ENCODE measurements around the gene SGCA.

The SGCA gene

DNA sequence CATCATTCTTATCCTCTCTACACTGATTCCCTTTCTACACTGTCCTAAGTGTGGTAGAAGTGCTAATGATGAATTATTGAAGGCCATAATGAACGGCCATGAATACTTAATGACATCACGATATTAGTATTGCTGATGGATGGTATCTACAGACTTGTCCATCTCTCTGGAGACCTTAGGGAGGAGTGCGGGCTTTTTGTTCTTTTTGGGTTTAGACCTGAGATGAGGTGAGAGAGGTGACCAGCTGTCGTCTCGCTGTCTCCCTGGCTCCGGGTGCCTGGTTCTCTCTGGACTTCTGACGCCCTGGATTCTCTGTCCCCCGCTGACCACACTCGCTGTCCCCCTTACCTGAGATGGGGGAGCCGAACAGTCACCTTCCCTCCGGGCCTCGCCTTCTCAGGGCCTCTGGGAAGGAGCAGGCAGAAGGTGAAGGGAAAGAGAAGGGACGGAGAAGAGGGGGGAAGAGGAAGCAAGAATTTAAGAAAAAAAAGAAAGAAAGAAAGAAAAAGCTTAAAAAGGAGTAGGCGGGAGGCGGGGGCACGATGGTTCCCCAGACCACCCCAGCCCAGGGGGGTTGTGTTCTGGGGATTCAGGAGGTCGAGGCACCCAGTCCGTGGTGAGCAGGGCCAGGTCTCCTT lies 17.1 kb downstream of the SGCA start:
- no peak for DNase-seq (ENCODE audit: low spot score)

- no peak for DNase-seq (ENCODE audit: low spot score)
These were observed 17.7 kb downstream of the SGCA start for GRCh38 chr17:50183421-50183994.

DNA sequence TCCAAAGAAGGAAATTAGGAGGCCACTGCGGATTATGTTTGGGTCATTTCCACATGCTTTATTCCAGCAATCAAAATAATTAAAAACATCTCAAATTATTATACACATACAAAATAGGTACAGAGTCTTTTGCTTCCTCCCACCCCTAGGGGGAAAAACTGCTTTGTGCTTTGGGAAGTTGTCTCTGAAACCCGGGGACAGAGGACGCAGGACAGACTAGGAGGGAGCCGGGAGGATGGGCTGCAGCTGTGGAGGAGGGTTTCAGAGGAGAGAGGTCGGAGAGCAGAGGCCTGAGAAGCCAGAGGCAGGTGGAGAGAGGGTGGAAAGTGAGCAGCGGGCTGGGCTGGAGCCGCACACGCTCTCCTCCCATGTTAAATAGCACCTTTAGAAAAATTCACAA lies 18.3 kb downstream of the SGCA start:
- DNase-seq (ENCODE audit: low spot score): no peak

GRCh38 chr17:50184611-50185398 lies 19.0 kb downstream of the SGCA start:
- DNase-seq (ENCODE audit: low spot score): no peak

DNA sequence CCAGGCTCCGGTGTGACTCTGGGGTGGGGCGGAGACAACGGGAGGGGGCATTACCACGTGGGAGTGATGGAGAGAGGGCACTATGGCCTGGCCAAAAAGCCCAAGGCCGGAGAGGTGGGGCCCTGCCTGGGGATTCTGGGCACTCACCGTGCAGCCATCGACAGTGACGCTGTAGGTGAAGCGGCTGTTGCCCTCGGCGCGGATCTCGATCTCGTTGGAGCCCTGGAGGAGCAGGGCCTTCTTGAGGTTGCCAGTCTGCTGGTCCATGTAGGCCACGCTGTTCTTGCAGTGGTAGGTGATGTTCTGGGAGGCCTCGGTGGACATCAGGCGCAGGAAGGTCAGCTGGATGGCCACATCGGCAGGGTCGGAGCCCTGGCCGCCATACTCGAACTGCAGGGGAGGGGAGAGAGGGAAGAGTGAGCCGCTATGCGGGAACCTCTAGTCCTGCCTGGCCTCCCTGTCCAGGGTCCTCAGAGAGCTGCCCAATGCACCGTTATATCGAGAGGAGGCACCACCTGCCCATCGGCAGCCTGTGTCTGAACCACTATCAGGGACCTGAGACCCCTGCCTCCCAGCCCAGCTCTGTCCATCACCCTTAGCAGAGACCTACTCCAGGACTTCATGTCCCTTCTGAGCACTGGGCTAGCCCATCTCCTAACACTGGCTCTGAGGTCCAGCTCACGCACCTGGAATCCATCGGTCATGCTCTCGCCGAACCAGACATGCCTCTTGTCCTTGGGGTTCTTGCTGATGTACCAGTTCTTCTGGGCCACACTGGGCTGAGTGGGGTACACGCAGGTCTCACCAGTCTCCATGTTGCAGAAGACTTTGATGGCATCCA lies 20.0 kb downstream of the SGCA start:
- DNase-seq (ENCODE audit: low spot score): no peak

- DNase-seq (ENCODE audit: low spot score): no peak
These were observed 21.0 kb downstream of the SGCA start for GRCh38 chr17:50186661-50187393.

DNA sequence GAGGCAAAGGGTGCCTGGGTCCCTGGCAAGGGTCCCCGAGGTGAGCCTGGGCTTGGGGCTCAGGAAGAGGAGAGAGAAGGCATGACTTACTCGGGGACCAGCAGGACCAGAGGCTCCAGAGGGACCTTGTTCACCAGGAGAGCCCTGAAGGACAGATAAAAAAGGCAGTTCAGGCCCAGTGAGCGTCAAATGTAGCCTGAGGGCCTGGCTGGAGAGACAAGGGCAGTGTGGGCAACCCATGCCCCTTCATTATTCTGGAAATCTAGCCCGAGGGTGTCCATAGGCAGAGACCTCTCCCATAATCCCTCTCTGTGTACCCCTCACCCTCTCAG lies 21.6 kb downstream of the SGCA start:
- DNase-seq (ENCODE audit: low spot score): no peak

DNA sequence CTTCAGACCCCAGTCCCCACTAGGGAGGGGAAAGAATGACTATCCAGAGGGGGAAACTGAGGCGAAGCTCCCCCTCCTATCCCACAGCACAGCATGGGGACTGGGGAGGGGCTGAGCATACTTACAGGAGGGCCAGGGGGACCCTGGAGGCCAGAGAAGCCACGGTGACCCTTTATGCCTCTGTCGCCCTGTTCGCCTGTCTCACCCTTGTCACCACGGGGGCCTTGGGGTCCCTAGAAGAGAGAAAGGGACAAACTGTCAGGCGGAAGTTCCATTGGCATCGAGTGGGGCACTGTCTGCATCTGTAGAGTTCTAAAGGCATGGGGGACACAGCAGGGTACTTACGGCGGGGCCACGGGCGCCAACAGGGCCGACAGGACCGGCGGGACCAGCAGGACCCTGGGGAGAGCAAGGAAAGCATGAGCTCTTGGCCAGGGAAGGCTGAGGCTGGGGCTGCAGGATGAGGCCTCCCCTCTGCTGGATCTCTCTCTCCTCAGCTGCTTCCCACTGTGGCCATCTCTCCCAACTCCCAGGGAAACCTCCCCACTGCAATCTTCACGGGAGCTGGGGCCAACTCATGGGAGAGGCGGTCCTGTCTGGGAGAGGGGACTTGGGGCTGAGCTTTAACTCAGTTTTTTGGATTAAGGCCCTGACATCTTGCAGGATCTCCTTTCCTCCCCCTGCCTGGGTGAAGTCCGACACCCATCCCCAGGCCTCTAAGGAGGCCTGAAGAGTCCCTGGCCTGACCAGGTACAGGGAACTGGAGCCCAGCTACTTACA lies 22.1 kb downstream of the SGCA start:
- DNase-seq (ENCODE audit: low spot score): no peak

GRCh38 chr17:50188531-50188920 lies 22.7 kb downstream of the SGCA start:
- no peak for DNase-seq (ENCODE audit: low spot score)

- no peak for DNase-seq (ENCODE audit: low spot score)
These were observed 23.2 kb downstream of the SGCA start for GRCh38 chr17:50188921-50189549.

DNA sequence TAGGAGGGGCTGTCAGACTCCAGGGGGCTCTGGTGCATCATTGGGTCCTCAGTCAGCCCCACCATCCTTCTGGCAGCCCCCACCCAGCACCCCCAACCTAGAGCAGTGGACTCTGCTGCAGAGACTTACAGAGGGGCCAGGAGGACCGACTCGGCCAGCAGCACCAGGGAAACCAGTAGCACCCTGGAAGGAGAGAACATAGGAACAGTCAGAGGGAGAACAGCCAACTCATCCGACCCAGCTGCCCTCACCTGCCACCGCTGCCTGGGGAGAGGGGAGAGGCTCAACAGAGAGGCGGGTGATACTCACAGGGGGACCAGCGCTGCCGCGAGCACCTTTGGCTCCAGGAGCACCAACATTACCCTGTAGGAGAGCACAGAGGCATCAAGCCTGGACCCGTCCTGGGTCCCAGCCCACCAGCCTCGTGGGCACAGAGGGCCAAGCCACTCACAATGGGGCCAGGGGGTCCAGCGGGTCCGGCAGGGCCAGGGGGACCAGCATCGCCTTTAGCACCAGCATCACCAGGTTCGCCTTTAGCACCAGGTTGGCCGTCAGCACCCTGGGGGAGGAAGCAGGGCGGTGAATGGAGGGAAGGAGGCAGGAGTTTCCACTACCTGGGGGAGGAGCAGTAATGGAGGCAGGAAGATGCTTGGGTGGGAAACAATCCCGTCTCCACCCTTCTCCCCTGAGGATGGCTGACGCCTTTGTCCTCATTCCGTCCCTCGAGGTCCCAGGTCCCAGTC lies 23.9 kb downstream of the SGCA start:
- DNase-seq (ENCODE audit: low spot score): no peak

- no peak for DNase-seq (ENCODE audit: low spot score)
These were observed 24.4 kb downstream of the SGCA start for GRCh38 chr17:50190293-50190602.

- DNase-seq (ENCODE audit: low spot score): no peak
These were observed 25.0 kb downstream of the SGCA start for GRCh38 chr17:50190603-50191358.

GRCh38 chr17:50191359-50192143 lies 25.7 kb downstream of the SGCA start:
- no peak for DNase-seq (ENCODE audit: low spot score)

- no peak for DNase-seq (ENCODE audit: low spot score)
These were observed 26.4 kb downstream of the SGCA start for GRCh38 chr17:50192144-50192617.

DNA sequence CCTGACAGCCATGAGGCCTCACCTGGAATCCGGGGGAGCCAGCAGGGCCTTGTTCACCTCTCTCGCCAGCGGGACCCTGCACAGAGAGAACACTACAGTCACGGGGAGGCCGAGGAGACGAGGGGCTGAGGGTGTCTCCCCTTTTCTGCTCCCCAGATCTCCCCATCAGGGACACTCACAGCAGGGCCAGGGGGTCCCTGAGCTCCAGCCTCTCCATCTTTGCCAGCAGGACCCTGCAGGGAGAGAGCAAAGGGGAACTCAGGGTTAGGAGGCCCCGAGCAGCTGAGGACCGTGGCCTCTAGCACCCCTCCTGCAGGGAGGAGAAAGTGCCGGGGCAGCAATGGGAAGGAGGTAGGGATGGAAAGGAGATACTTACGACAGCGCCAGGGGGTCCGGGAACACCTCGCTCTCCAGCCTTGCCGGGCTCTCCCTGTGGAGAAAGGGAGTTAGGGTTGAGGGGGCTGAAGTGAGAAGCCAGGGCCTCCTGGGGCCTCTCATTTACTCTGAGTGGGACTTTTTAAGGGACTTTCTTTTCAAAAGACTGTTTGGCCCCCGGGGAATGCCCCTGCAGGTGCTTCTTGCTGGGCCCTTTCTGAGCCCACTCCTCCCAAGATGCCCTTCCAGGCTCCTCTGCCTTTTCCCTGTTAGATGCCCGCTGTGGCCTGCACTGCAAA lies 26.9 kb downstream of the SGCA start:
- DNase-seq (ENCODE audit: low spot score): no peak

DNA sequence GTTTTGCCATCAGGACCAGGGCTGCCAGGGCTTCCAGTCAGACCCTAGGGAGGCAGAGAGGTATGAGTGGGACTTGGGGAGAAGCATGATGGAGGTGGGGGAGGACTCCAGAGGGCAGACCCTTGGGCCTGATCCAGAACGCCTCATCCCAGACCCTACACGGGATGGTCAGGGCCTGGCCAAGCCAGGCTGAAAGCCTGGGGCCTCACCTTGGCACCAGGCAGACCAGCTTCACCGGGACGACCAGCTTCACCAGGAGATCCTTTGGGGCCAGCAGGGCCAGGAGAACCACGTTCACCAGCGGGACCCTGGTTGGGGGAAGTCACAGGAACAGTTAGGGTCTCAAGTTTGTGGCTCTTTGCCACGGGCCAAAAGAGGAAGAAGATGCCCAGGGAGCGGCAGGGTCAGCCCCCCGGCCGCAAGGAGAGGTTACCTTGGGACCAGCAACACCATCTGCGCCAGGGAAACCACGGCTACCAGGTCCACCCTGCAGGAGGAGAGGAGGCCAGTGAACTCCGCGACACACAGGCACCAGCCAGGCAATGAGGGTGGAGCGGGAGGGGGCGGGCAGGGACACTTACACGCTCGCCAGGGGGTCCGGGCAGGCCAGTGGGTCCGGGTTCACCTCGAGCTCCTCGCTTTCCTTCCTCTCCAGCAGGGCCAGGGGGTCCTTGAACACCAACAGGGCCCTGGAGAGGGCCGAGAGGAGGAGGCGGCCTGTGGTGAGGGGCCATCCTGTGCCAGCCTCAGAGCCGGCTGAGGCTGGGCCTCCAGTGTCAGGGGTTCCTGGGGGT lies 28.5 kb downstream of the SGCA start:
- DNase-seq (ENCODE audit: low spot score): no peak

Measured in CD4-positive, alpha-beta T cell treated with Interleukin-2 at 100 ng/mL for 4 hours (primary cell).